ENCODE measurements around the gene NOS3. TPM values are rescaled to one million over a fixed set of nuclear protein-coding genes. Genes with fewer than 3 reads are reported as not detected.

The NOS3 gene
- total RNA-seq, 1 donor from 2014 or later: 1.8 TPM

DNA sequence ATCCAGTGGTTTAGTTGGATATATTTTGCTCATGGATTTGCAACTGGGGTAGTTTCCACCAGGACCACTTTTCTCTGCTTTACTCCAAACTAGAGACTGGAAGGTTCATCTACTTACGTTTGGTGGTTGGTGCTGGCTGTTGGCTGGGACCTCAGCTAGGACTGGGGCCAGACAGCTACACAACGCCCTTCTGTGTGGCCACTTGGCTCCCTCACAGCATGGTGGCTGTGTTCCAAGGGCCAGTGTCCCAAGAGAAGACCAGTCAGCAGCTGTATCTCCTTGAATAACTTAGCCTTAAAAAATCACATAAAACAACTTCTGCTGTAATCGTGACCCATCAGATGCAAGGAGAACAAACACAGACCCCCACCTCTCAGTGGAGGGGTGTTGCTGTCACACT, 8.5 kb upstream of the NOS3 start:
- no peak overlapping the region for H3K4me3 ChIP-seq (ENCODE audit: insufficient read depth, low read depth, low read length)
- Mint-ChIP-seq H3K9me3 (ENCODE audit: unreplicated experiment) (no peaks in the 10 kb centered on the region), H3K27ac (ENCODE audit: unreplicated experiment) (no peak overlapping the region), H3K4me1 (ENCODE audit: low read depth, unreplicated experiment) (peaks cover 4% of the 10 kb centered on the region), H3K4me3 (ENCODE audit: unreplicated experiment) (no peak overlapping the region), H3K36me3 (ENCODE audit: low read depth, unreplicated experiment) (no peaks in the 10 kb centered on the region), H3K27me3 (ENCODE audit: low read depth, unreplicated experiment) (peaks cover 48% of the 10 kb centered on the region)
- H3K9ac ChIP-seq (ENCODE audit: low read length): no peak overlapping the region
- H3K4me1 ChIP-seq (ENCODE audit: insufficient read depth, low read length): peaks cover 5% of the 10 kb centered on the region
- H2AFZ ChIP-seq (ENCODE audit: low read depth, low read length): no peak overlapping the region
- no peak for DNase-seq (ENCODE audit: low read depth)
- no peaks in the 10 kb centered on the region for H3K79me2 ChIP-seq (ENCODE audit: insufficient read depth, low read length)
- no peaks in the 10 kb centered on the region for H3K36me3 ChIP-seq (ENCODE audit: insufficient read depth, low read length)
- FAIRE-seq: no peak
- H4K20me1 ChIP-seq (ENCODE audit: insufficient read depth, low read length): peaks cover under 1% of the 10 kb centered on the region
- no peak overlapping the region for H3K27ac ChIP-seq (ENCODE audit: low read depth, low read length)
- H3K9me3 ChIP-seq (ENCODE audit: insufficient read depth, low read depth, low read length): no peaks in the 10 kb centered on the region
- TF ChIP-seq, protein P1, sequence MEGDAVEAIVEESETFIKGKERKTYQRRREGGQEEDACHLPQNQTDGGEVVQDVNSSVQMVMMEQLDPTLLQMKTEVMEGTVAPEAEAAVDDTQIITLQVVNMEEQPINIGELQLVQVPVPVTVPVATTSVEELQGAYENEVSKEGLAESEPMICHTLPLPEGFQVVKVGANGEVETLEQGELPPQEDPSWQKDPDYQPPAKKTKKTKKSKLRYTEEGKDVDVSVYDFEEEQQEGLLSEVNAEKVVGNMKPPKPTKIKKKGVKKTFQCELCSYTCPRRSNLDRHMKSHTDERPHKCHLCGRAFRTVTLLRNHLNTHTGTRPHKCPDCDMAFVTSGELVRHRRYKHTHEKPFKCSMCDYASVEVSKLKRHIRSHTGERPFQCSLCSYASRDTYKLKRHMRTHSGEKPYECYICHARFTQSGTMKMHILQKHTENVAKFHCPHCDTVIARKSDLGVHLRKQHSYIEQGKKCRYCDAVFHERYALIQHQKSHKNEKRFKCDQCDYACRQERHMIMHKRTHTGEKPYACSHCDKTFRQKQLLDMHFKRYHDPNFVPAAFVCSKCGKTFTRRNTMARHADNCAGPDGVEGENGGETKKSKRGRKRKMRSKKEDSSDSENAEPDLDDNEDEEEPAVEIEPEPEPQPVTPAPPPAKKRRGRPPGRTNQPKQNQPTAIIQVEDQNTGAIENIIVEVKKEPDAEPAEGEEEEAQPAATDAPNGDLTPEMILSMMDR (IDR thresholded peaks at IDR 0.05; ENCODE audit: insufficient read depth, low read depth, low read length): no peak
- no peak for TF ChIP-seq EZH2 (IDR thresholded peaks at IDR 0.05; ENCODE audit: insufficient read depth, low read length)
- H3K27me3 ChIP-seq (ENCODE audit: insufficient read depth, low read length): peaks cover 46% of the 10 kb centered on the region
- H3K4me2 ChIP-seq (ENCODE audit: low read length): no peak overlapping the region

DNA sequence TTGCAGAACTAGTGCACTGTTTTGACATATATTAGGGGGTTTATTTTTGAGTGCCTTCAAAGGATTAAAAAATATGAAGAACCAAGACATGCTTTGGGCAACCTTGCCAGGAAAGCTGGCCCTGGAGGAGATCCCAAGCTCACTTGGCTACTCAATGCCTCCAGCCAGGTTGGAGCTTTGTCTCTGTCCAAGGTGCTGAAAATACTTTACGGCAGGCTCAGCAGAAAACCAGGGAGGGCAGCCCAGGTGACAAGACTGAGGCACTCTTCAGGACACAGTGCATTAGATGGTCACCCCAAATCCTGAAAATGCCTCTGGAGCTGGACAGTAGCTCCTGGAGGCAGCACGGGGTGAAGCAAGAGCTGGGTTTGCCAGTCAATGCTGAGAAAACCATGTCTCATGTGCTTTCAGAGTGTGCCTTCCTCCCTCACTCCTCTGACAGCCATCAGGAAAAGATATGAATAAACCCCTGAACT, 6.9 kb upstream of the NOS3 start:
- TF ChIP-seq, protein P1 (IDR thresholded peaks at IDR 0.05; ENCODE audit: insufficient read depth, low read depth, low read length): no peak
- no peak for TF ChIP-seq EZH2 (IDR thresholded peaks at IDR 0.05; ENCODE audit: insufficient read depth, low read length)
- DNase-seq (ENCODE audit: low read depth): peak; percentile 16
- Histone ChIP-seq H3K9ac (ENCODE audit: low read length) (no peak overlapping the region), H4K20me1 (ENCODE audit: insufficient read depth, low read length) (peaks cover 3% of the 10 kb centered on the region), H3K4me1 (ENCODE audit: insufficient read depth, low read length) (no peaks in the 10 kb centered on the region), H3K9me3 (ENCODE audit: insufficient read depth, low read depth, low read length) (no peaks in the 10 kb centered on the region), H2AFZ (ENCODE audit: low read depth, low read length) (no peak overlapping the region), H3K27me3 (ENCODE audit: insufficient read depth, low read length) (peaks cover 43% of the 10 kb centered on the region), H3K36me3 (ENCODE audit: insufficient read depth, low read length) (no peaks in the 10 kb centered on the region), H3K79me2 (ENCODE audit: insufficient read depth, low read length) (no peaks in the 10 kb centered on the region), H3K4me3 (ENCODE audit: insufficient read depth, low read depth, low read length) (no peak overlapping the region), H3K4me2 (ENCODE audit: low read length) (no peak overlapping the region), H3K27ac (ENCODE audit: low read depth, low read length) (no peak overlapping the region)
- Mint-ChIP-seq H3K36me3 (ENCODE audit: low read depth, unreplicated experiment) (no peaks in the 10 kb centered on the region), H3K9me3 (ENCODE audit: unreplicated experiment) (no peaks in the 10 kb centered on the region), H3K27ac (ENCODE audit: unreplicated experiment) (no peak overlapping the region), H3K4me1 (ENCODE audit: low read depth, unreplicated experiment) (peaks cover 3% of the 10 kb centered on the region), H3K27me3 (ENCODE audit: low read depth, unreplicated experiment) (peaks cover 58% of the 10 kb centered on the region), H3K4me3 (ENCODE audit: unreplicated experiment) (no peak overlapping the region)
- FAIRE-seq: no peak

DNA sequence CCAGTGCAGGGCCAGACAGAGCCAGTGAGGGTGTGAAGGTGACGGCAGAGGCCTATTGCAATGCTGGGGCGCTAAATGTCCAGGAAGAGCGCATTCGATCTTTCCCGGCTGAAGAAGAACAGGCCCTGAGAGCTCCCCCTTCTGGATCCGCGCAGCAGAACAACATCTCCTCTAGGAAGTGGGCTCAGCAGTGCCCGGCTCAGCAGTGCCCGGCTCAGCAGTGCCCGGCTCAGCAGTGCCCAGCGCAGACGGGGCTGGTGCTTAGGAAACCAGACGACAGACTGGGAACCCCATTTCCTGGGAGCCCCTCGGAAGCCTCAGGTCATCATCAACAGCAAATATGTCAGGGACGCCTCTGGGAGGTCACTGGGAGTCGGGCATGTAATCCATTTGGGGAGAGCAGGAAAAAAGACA, 4.7 kb upstream of the NOS3 start:
- H3K27ac ChIP-seq (ENCODE audit: low read depth, low read length): no peak overlapping the region
- H3K4me3 ChIP-seq (ENCODE audit: insufficient read depth, low read depth, low read length): no peak overlapping the region
- DNase-seq (ENCODE audit: low read depth) (no peak), FAIRE-seq (no peak)
- H3K27me3 ChIP-seq (ENCODE audit: insufficient read depth, low read length): peaks cover 27% of the 10 kb centered on the region
- no peak overlapping the region for H3K9ac ChIP-seq (ENCODE audit: low read length)
- Mint-ChIP-seq H3K36me3 (ENCODE audit: low read depth, unreplicated experiment) (peaks cover 9% of the 10 kb centered on the region), H3K4me1 (ENCODE audit: low read depth, unreplicated experiment) (no peaks in the 10 kb centered on the region), H3K9me3 (ENCODE audit: unreplicated experiment) (peaks cover 18% of the 10 kb centered on the region), H3K4me3 (ENCODE audit: unreplicated experiment) (no peak overlapping the region), H3K27ac (ENCODE audit: unreplicated experiment) (peak overlapping the region; percentile 69), H3K27me3 (ENCODE audit: low read depth, unreplicated experiment) (peaks cover 52% of the 10 kb centered on the region)
- peaks cover 3% of the 10 kb centered on the region for H4K20me1 ChIP-seq (ENCODE audit: insufficient read depth, low read length)
- no peak overlapping the region for H3K4me2 ChIP-seq (ENCODE audit: low read length)
- H2AFZ ChIP-seq (ENCODE audit: low read depth, low read length): no peak overlapping the region
- TF ChIP-seq, protein P1 (IDR thresholded peaks at IDR 0.05; ENCODE audit: insufficient read depth, low read depth, low read length): peak; percentile 46
- TF ChIP-seq EZH2 (IDR thresholded peaks at IDR 0.05; ENCODE audit: insufficient read depth, low read length): no peak
- no peaks in the 10 kb centered on the region for H3K36me3 ChIP-seq (ENCODE audit: insufficient read depth, low read length)
- peaks cover 8% of the 10 kb centered on the region for H3K9me3 ChIP-seq (ENCODE audit: insufficient read depth, low read depth, low read length)
- H3K4me1 ChIP-seq (ENCODE audit: insufficient read depth, low read length): no peaks in the 10 kb centered on the region
- no peaks in the 10 kb centered on the region for H3K79me2 ChIP-seq (ENCODE audit: insufficient read depth, low read length)

All from astrocyte (in vitro differentiated cells and primary cell).